Mononuclear cell (primary cell): ENCODE measurements around the gene KRTAP20-1. TPM values are rescaled to one million over a fixed set of nuclear protein-coding genes. Genes with fewer than 3 reads are reported as not detected.

ENCODE experiments used
- H3K27me3 ChIP-seq: 2 replicates; pipeline ENCODE4 v1.6.0; 2011; ENCODE audit warnings: low read length, control low read depth; ENCODE audit not compliant: insufficient read depth
- H3K4me1 ChIP-seq: 2 replicates; pipeline ENCODE4 v1.5.1; 2011; ENCODE audit warnings: mild to moderate bottlenecking, low read length, control low read depth; ENCODE audit not compliant: insufficient read depth
- H3K4me3 ChIP-seq: 2 replicates; pipeline ENCODE4 v1.5.1; 2011; ENCODE audit warnings: mild to moderate bottlenecking, low read length, moderate library complexity
- H3K9me3 ChIP-seq: 2 replicates; pipeline ENCODE4 v1.5.1; 2011; ENCODE audit warnings: low read depth, mild to moderate bottlenecking, control low read depth, low read length
- total RNA-seq: library from RNA; depleted of rRNA; stranded (reverse); fragments of >200 nt; gene quantifications from one replicate; pipeline ENCODE4 v1.2.3, GENCODE V29; 2012

The KRTAP20-1 gene, protein sequence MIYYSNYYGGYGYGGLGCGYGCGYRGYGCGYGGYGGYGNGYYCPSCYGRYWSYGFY
- not detected for total RNA-seq

DNA sequence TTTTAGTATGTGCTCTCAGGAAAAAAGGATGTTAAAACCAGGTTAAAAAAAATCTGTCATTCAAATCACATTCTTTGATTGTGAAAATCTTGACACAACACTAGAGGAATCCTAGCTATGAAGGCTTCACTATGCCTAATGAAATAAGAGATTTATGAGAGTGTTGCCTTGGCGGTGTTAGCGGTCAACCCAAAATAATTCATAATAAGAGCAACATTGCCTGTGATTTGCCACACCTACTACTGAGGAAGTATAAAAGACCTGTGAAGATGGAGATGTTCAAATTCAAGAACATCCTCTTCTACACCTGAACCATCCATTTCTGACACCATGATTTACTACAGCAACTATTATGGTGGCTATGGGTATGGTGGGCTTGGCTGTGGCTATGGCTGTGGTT, at the start of gene KRTAP20-1:
Gene KRTAP20-1 (plus strand): TSS at position 301 of the 400 bp plus-strand sequence. CDS start 30 bp downstream, at position 331.
- Histone ChIP-seq H3K27me3 (no peaks in the 10 kb centered on the region), H3K4me3 (no peak within 1 kb of the TSS), H3K9me3 (no peaks in the 10 kb centered on the region), H3K4me1 (no peaks in the 10 kb centered on the region)

DNA sequence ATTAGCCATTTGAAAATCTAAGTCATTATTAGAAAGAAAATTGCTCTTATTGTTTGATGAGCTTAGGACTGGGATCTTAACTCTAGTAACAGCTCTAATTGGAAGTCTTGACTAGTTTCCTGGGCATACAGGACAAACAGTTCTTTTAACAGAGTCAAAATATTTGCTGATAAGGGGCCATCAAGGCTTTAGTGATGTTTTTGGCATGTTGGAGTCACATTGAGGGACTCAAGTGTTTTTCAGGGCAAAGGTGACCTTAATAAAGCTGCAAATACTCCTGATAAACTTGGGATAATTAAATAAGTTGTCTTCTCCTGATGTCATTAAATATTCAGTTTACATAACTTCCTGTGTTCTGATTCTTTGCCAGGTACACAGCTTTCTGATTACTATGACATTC, 48.6 kb upstream of the KRTAP20-1 start:
- no peaks in the 10 kb centered on the region for H3K4me1 ChIP-seq
- H3K4me3 ChIP-seq, result no peak overlapping the region
- H3K9me3 ChIP-seq, result no peaks in the 10 kb centered on the region
- no peaks in the 10 kb centered on the region for H3K27me3 ChIP-seq

DNA sequence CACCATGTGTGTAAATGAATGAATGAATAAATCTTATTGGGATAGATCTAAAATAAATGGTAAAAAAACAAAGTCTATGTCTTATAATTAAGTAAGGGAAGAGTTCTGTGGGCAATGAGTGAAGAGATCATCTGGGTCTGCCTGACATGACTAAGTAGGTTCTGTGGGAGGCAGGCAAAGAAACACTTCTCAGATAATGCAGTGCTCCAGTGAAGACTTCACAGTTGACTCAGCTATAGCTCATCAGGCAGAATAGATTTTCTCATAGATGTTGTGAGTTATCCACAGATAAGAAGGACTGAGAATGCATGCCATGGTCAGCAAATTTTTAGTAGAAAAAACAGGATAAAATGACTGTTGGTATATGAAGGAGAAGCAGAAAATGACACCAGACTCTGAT, 38.5 kb upstream of the KRTAP20-1 start:
- H3K27me3 ChIP-seq, result no peaks in the 10 kb centered on the region
- H3K4me3 ChIP-seq, result no peak overlapping the region
- no peaks in the 10 kb centered on the region for H3K9me3 ChIP-seq
- H3K4me1 ChIP-seq, result no peaks in the 10 kb centered on the region

DNA sequence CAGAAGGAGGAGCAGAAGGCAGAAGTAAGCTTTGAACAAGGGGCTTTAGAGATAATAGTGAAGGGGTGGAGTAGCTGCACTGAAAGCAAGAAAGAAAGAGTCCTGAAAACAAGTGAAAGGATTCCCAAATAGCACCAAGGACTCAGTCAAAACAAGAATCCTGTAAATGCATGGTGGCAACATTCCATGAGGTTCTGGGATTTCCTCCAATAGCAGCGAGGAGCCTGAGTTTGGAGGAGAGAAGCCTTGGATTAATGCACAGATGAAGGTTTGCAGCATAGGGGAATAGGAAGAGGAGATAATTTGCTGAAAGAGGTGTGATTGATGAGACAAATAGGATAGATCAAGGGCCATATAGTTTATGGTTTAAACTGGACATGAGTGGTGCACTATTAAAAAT, 36.9 kb upstream of the KRTAP20-1 start:
- Histone ChIP-seq H3K4me3 (no peak overlapping the region), H3K27me3 (no peaks in the 10 kb centered on the region), H3K4me1 (no peaks in the 10 kb centered on the region), H3K9me3 (no peaks in the 10 kb centered on the region)

DNA sequence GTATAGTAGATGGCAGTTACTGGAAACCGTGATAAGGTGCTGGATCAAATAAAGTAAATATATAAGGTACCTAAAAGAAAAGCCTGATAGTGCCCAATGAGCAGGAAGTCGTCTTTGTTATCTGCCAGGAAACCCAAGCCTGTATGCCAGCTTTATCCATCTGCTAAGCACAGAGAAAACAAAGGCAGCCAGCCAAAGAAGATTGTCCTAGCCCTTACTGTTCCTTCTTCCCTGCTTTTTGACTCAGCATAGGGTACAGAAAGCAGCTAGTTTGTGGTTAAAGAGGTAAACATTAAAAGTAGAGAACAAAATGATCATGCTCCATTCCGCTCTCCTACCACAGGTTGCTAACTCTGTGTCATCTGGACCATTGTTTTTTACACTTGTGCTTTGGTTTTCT, 36.1 kb upstream of the KRTAP20-1 start:
- Histone ChIP-seq H3K4me1 (no peaks in the 10 kb centered on the region), H3K4me3 (no peak overlapping the region), H3K27me3 (no peaks in the 10 kb centered on the region), H3K9me3 (no peaks in the 10 kb centered on the region)

DNA sequence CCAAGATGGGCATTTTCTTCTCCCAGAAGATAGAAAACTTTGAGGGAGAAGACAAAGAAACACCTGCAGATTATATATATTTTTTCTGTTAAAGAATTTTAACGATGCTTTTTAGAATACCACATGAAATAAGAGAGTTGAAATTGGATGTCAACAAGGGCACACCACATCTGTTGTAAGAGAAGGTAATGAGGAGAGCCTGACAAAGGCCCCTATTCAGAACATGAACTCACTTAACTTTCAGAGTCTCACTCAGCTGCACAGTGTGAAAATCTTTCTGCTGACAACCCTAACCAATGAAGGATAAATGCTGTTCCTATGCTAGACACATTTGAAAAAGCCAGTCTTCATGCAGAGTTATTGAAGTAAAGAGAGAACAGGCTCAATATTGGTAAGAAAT, 33.4 kb upstream of the KRTAP20-1 start:
- no peaks in the 10 kb centered on the region for H3K4me1 ChIP-seq
- H3K27me3 ChIP-seq, result no peaks in the 10 kb centered on the region
- no peak overlapping the region for H3K4me3 ChIP-seq

DNA sequence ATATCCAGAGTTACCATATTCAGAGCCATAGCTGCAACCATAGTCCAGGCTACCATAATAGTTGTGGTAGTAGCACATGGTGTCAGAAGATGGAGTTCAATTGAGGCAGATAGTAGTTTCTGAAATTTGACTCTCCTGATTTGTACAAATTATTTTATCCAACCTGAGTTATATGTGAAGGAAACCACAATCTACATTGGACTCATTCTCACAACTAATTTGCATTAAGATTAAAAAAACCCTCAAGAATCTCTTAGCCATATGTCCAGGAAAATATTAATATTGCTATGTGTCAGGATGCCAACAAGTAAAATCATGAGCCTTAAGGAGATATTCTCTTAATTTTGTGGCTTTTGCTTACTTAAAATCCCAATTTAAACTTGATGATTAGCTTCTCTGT, 25.9 kb upstream of the KRTAP20-1 start, which contains the start of gene KRTAP22-2:
Gene KRTAP22-2 (minus strand): TSS at position 101 of the 400 bp plus-strand sequence.
- Histone ChIP-seq H3K4me3 (no peak within 1 kb of the TSS), H3K27me3 (no peaks in the 10 kb centered on the region), H3K4me1 (no peaks in the 10 kb centered on the region), H3K9me3 (no peaks in the 10 kb centered on the region)

More for the DNA sequence above, 33.4 kb upstream of the KRTAP20-1 start:
- no peaks in the 10 kb centered on the region for H3K9me3 ChIP-seq

DNA sequence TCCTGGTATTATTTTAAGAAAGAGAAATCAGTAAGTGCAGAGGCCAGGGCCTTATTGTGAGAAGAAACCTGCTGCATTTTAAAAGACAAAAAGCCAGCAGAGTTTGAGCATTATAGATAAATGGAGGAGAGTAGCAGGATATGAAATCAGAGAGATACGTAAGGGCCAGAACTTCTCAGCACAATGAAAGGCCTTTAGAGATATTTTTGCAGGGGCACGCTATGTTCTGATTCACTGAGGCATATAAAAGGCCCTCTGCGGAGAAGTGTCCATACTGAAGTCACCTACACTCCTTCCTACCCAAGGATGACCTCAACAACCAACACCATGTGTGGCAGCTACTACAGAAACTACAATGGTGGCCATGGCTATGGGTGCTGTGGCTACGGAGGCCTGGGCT, 24.1 kb upstream of the KRTAP20-1 start, which contains the start of gene KRTAP6-3:
Gene KRTAP6-3 (plus strand): TSS at position 301 of the 400 bp plus-strand sequence. CDS start 6 bp downstream, at position 307.
- Histone ChIP-seq H3K4me3 (no peak within 1 kb of the TSS), H3K9me3 (no peaks in the 10 kb centered on the region), H3K27me3 (no peaks in the 10 kb centered on the region), H3K4me1 (no peaks in the 10 kb centered on the region)

DNA sequence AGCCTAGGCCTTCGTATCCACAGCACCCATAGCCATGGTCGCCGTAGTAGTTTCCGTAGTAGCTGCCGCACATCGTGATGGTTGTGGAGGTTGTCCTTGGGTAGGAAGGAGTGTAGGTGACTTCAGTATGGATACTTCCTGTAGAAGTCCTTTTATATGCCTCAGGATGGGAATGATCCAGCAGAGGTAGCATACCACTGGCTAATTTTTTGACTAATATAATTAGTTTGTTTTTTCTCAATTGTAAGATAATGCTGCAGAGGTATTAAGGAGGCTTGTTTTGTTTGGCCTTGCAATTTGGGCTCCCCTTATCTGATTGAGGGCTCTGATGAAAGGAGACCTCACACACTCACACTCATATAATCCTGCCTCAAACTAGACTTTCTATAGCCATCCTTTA, 17.4 kb upstream of the KRTAP20-1 start, which contains the start of gene KRTAP6-2:
Gene KRTAP6-2 (minus strand): TSS at position 101 of the 400 bp plus-strand sequence. CDS start 28 bp downstream, at position 73.
- Histone ChIP-seq H3K4me3 (no peak within 1 kb of the TSS), H3K9me3 (no peaks in the 10 kb centered on the region), H3K4me1 (no peaks in the 10 kb centered on the region), H3K27me3 (no peaks in the 10 kb centered on the region)

DNA sequence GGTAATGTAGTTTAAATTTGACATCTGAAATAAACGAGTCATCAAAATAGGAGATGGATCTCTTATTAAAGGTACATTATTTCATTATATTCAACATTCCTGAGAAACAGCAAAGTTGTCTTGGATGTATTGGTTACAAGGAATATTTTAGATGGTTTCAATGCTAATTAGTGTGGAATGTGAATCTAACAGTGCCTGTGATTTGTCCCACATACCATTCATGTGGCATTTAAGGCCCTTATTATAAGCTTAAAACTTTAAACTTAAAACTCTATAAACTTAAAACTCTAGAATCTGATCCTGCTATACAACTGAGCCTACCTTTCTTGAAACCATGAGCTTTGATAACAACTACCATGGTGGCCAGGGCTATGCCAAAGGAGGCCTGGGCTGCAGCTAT, 15.4 kb upstream of the KRTAP20-1 start, which contains the start of gene KRTAP22-1:
Gene KRTAP22-1 (plus strand): TSS at position 301 of the 400 bp plus-strand sequence.
- H3K4me1 ChIP-seq, result no peaks in the 10 kb centered on the region
- H3K27me3 ChIP-seq, result no peaks in the 10 kb centered on the region
- no peak within 1 kb of the TSS for H3K4me3 ChIP-seq
- no peaks in the 10 kb centered on the region for H3K9me3 ChIP-seq

DNA sequence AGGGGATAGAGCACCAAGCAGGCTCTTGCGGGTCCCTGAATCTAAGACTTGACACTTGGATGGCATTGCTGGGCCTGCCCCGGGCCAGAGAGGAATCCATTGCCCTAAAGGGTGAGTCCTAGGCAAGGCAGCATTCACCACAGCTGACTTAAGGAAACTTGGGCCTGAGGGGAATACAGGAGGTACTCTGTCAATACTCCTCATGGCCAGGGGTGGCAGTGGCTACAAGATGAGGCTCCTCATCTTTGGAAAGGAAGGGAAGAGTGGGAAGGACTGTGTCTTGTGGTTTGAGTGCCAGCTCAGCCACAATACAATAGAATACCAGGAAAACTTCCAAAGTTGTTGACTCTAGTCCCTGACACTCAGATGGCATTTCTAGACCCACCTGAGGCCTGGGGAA, 10.3 kb upstream of the KRTAP20-1 start:
- Histone ChIP-seq H3K4me3 (no peak overlapping the region), H3K9me3 (no peaks in the 10 kb centered on the region), H3K27me3 (no peaks in the 10 kb centered on the region), H3K4me1 (no peaks in the 10 kb centered on the region)

DNA sequence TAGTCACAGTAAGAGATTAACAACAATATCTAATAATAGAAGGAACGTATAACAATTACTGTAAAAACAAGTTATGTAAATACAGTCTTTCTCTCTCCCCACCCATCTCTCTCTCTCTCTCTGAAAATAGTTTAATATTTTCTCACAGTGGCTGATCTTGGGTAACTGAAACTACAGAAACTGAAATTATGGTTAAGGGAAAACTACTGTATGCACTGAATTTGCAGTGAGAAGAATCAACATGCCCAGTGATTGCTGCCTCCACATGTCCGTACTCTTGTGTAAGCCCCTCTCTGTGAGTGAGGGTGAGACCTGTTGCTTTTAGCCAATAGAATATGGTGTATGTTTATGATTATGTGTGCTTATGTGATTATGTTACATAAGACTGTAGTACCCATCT, 4.1 kb upstream of the KRTAP20-1 start:
- Histone ChIP-seq H3K9me3 (no peaks in the 10 kb centered on the region), H3K4me1 (no peaks in the 10 kb centered on the region), H3K4me3 (no peak overlapping the region), H3K27me3 (no peaks in the 10 kb centered on the region)

DNA sequence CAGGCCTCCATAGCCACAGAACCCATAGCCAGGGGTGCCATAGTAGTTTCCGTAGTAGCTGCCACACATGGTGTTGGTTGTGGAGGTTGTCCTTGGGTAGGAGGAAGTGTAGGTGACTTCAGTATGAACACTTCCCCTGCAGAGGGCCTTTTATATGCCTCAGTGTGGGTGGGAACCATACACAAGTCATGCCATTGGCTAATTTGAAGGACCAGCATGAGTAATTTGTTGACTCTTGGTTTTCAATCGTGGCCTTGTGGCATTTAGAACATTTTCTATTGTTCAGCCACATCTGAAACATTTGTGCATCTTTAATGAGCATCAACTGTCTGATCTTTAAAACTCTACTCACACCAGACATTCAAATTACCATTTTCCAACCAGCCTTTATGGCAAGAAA, 2.4 kb upstream of the KRTAP20-1 start, which contains the start of gene KRTAP6-1:
Gene KRTAP6-1 (minus strand): TSS at position 95 of the 400 bp plus-strand sequence. CDS start 26 bp downstream, at position 69.
- no peak within 1 kb of the TSS for H3K4me3 ChIP-seq
- H3K4me1 ChIP-seq, result no peaks in the 10 kb centered on the region
- H3K27me3 ChIP-seq, result no peaks in the 10 kb centered on the region
- H3K9me3 ChIP-seq, result no peaks in the 10 kb centered on the region

DNA sequence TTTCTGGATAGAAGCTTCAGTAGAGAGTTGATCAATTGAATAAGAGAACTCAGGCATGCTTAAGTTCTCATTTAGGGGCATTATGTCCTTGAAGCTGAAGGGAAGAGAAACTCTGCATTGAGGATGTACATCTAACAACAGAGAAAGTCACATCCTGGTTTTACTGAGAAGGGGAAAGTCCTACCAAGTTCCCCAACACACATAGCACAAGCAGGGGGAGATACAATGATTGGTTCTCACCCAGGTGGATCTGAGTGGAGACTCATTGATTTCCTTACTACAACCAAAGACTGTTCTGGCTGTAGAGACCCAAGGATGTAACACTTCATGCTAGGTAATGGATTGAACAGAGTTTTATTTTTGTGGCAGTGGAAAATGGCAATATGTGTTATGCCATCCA, 1.0 kb upstream of the KRTAP20-1 start:
- H3K27me3 ChIP-seq, result no peaks in the 10 kb centered on the region
- H3K9me3 ChIP-seq, result no peaks in the 10 kb centered on the region
- no peaks in the 10 kb centered on the region for H3K4me1 ChIP-seq
- no peak overlapping the region for H3K4me3 ChIP-seq

DNA sequence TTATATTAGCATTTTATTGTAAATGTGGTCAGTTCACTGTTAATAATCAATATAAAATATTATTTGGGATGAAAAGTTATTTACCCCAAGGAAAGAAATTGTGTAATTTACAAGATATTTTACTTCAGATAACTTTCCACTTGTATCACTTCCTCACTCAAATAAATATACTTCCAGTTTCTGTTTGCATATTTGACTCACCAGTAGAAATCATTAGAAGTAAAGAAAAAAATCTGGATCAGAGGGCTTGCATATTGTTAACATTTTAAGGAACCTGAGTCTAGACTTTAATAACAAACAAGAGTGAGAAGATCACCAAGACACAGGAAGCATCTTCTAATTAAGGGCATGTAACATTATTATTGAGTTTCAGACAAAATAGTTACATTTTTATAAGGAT, 3.9 kb downstream of the KRTAP20-1 start:
- Histone ChIP-seq H3K4me3 (no peak overlapping the region), H3K27me3 (no peaks in the 10 kb centered on the region), H3K9me3 (no peaks in the 10 kb centered on the region), H3K4me1 (no peaks in the 10 kb centered on the region)

DNA sequence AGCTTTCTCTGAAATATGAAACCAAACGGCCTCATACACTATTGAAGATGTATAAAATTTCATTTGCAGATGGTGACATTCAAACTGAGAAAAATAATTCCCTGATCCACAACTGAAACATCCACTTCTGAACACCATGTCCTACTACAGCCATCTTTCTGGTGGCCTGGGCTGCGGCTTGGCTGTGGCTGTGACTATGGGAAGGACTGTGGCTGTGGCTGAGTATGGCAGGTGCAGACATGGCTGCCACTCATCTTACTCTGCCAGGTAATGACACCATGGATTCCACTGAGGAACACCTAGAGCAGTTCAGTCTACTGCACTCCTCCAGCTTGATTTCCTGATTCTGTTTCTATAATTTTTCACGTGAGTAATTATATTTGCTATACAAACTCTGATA, 4.3 kb downstream of the KRTAP20-1 start, which contains the start of gene KRTAP20-4:
Gene KRTAP20-4 (plus strand): TSS at position 106 of the 400 bp plus-strand sequence.
- no peaks in the 10 kb centered on the region for H3K4me1 ChIP-seq
- no peak within 1 kb of the TSS for H3K4me3 ChIP-seq
- H3K27me3 ChIP-seq, result no peaks in the 10 kb centered on the region
- no peaks in the 10 kb centered on the region for H3K9me3 ChIP-seq
